Femur (tissue), 1 donor: Measurements from ENCODE around the gene LSP1.
"Not testable (repeated sequence)": the region's sequence is repeated elsewhere in the genome, so short reads cannot be mapped to it uniquely, and the experiment has no call there.

Experiments
- DNase-seq: peaks from one replicate; pipeline ENCODE4 v3.0.0-alpha.2; 2017

LSP1 gene

GRCh38 chr11:1879342-1879940, 26.6 kb downstream of the LSP1 start:
- peak; percentile 20 for DNase-seq

GRCh38 chr11:1879941-1880720, 27.2 kb downstream of the LSP1 start:
- peak; percentile 93 for DNase-seq

DNA sequence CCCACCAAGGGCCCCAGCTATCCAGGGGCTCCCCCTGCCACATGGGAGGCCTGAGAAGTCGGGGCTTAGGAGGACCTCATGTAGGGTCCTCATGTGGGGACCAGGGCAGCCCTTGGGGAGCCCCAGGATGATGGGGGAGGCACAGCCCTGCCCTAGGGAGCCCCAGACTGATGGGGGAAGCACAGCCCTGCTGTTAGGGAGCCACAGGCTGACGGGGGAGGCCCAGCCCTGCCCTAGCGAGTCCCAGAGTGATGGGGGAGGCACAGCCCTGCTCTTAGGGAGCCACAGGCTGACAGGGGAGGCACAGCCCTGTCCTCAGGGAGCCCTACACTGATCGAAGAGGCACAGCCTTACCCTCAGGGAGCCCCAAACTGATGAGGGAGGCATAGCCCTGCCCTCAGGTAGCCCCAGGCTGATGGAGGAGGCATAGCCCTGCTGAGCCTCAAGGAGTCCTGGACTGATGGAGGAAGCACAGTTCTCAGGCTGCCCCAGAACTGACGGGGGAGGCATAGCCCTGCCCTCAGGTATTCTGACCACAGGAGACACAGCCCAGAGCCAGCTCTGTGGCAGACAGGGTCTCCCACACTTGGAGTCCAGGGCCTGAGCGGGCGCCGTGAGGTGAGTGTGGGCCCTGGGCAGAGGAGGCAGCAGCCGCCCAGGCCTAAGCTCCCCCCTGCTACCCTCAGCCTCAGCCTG, 28.0 kb downstream of the LSP1 start:
- peak; percentile 42 for DNase-seq

- peak; percentile 93 for DNase-seq
Observed at GRCh38 chr11:1881442-1882264, 28.8 kb downstream of the LSP1 start.

GRCh38 chr11:1882265-1883238, 29.7 kb downstream of the LSP1 start:
- DNase-seq: peak; percentile 95

DNA sequence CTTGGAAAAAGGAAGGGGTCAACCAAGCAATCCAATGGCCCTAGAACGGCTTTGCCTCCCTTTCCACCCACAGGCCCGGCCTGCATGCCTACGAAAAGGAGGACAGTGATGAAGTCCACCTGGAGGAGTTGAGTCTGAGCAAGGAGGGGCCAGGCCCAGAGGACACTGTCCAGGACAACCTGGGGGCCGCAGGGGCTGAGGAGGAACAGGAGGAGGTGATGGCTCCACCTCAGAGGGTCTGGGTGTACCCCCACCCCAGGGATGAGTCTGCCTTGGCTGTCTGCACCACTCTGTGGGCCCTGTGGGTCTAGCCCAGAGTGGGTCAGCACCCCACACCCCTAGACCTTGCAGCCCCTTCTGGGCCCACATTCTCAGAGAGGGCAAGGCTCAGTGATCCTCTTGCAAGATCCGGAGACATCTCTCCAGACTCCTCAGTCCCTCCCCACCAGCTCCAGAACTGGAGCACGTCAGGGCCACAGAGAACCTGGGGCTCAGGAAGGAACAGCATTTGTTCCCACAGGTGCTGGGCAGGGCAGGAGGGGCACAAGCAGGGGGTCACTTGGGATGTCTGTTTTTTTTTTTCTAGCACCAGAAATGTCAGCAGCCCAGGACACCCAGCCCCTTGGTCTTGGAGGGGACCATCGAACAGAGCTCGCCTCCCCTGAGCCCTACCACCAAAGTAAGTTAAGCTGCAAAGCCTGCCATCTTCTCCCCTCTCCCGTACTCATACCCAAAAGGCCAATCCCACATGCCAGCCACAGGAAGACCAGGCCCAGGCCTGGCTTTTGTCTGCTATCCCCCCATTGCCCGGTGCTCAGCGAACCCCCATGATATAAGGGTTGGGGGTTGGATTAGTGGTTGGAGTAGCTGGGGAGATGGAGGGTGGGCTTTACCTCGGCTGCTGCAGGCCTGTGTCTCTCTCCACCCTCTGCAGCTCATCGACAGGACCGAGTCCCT, 30.7 kb downstream of the LSP1 start:
- DNase-seq: peak; percentile 12

- DNase-seq: peak; percentile 10
Observed at GRCh38 chr11:1884303-1884700, 31.4 kb downstream of the LSP1 start.

DNA sequence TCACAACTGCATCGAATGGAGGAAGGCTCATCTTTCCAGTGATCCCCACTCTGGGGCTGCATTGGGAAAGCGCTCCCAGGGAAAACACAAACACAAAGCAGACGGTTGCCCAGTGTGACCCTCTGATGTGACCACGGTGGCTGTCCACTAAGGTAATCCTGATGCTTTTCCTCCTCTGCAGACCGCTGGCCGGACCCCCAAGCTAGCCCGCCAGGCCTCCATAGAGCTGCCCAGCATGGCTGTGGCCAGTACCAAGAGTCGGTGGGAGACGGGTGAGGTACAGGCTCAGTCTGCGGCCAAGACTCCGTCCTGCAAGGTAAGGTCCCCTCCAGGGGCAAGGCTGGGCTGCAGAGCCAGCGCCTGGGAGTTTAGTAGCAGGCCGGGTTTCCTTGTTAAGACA, 33.7 kb downstream of the LSP1 start:
- not testable (repeated sequence) for DNase-seq

GRCh38 chr11:1887451-1888346, 34.8 kb downstream of the LSP1 start:
- peak; percentile 20 for DNase-seq

GRCh38 chr11:1888347-1888753, 35.5 kb downstream of the LSP1 start:
- DNase-seq: peak; percentile 25

DNA sequence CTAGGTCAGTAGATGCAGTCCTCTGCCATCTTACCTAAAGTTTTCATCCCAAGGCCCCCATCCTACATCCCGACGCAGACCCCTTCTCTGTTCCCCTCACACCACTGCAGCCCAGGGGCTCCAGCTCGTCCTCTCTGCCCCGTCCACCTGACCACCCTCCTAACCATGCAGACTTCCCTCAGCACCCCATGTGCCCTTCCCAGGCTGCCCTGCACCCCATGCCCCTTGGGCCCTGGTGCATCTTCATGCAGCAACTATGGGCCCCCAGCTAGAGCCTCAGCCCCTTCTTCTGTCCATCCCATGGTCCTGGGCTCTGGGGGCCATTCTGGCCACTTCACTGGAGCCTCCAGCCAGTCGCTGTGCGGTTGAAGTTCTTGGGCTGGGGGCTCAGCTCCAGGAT, 35.9 kb downstream of the LSP1 start:
- DNase-seq: no peak

DNA sequence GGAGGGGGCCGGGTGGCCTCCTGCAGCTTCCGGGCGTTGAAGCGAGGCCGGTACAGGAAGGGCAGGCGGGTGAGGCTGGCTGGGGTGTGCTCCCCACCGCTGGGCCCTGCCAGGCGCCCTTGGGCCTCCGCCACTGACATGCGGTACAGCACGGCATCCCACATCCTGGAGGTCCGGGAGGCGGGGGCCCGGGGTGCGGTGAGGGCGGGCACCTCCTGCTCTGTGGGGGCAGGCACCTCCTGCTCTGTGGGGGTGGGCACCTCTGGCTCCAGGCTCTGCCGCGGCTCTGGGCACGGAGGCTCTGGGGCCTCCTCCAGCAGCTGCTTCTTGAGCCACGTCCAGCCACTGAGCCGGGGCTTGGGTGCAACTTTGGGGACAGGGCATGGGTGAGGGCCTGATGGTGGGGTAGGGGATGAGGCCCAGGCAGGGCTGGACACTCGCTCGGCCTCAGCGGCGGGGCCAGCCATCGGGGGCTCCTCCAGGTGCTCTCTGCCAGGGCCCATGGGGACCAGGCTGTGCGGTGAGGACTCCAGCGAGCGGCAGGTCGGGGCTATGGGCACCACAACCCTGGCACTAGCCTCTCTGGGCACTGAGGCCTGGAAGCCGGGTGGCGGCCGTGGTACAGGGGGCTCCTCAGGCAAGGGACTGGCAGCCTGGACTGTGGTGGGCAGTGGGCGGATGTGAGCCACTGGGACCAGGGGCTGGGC, 36.5 kb downstream of the LSP1 start:
- DNase-seq: peak; percentile 73

DNA sequence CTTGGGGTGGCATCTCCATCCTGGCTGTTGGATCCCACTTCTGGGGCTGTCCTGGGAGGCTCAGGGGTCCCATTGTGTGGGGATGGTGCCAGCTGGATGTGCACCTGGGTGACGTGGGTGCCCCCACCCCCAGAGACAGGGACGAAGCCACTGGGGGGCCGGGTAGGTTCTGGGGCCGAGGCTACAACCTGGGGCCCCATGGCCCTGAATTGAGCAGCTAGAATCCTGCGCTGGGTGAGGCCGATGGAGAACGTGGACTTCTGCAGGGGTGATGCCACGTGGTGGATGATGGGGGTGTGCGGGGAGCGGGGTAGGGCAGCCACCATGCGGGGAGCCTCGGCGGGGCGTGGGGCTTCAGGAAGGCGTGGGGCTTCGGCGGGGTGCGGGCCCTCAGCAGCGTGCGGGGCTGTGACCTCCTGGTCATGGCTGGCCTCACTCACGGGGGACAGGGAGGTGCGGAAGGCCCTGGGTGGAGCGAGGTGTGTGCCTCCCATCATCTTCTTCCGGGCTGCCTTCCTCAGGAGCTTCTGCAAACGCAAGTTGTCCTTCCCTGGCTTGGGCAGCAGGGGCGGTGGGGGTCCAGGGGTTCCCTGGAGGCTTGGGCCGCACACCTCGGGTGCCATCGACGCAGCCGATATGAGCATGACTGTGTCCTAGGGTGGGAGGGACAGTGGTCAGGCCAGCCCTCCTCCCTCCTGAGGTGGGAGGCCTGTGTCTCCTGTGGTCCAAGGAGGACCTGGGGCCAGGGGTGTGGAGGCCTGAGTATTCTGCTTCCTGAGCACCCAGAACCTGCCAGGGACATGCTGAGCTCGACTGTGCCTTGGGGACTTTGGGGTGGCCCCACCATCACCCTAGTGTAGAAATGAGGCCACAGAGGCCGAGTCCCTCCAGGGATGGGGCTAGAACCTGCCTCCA, 37.3 kb downstream of the LSP1 start:
- DNase-seq: peak; percentile 25

DNA sequence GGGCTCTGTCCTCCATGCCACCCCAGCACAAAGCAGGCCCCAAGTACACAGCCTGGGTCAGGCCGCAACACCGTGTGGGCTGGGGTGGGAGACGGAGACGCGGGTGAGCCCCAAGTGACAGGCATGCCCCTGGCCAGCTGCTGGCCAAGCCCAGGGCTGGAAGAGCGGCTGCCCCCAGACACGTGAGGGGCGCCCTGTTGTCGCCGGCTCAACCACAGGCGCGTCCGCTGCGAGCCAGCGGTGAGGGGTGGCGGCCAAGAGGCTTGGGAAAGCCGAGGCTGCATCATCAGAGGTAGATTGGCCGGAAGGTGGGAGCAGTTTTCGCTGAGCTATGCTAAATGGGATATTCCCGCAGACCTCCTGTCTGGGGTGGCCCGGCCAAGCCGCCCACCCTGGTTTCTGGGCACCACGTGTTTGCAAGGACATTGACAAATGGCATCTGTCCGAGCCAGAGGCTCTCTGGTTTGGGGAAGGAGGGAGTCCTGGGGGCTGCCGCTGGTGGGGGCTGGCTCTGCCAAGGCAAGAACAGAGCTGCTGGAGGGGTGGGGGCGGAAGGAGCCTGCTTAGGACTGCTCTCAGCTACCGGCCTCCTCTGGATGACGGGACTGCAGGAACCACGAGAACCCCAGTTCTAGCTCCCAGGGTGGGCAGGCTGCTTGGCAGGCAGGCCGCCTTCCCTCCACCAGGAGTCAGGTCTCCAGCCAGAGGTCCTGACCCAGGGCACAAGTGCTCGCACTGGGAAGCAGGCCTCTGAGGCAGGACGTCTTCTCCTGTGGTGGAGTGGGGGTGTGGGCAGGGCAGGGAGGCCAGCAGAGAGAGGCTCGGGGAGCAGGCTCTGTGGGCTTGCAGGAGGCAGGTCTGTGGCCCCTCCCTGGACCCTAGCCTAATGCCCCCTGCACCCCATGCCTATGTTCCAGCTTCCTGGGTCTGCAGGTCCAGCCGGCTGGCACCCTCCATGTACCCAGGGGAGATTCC, 38.3 kb downstream of the LSP1 start:
- peak; percentile 78 for DNase-seq

GRCh38 chr11:1891831-1892115, 38.9 kb downstream of the LSP1 start, which contains the start of gene PRR33:
Gene PRR33, minus strand, starts transcription at chr11:1891895. Its CDS starts 1,311 bp downstream, at chr11:1890584.
- DNase-seq: no peak

- DNase-seq: peak; percentile 21
Observed at GRCh38 chr11:1892116-1892515, 39.2 kb downstream of the LSP1 start.

- no peak for DNase-seq
Observed at GRCh38 chr11:1892558-1892957, 39.7 kb downstream of the LSP1 start.
